DND-41 (cell line): ENCODE results near the gene HSPA1L.
A peak's percentile ranks its signal among the peaks of the same experiment; 100 is the strongest.

ENCODE experiments used
- ATAC-seq: fragments of 200-7000 bp; cut with Tn5 transposase; 3 replicates; pipeline ENCODE4 v1.9.1; 2021; ENCODE audit warnings: low read depth; ENCODE audit not compliant: insufficient read depth
- DNase-seq: peaks from one replicate; pipeline ENCODE4 v3.0.0-alpha.2; 2020
- H2AFZ ChIP-seq: 2 replicates; pipeline ENCODE4 v1.6.0; 2012; ENCODE audit warnings: low read depth, low read length
- H3K27ac ChIP-seq: 2 replicates; pipeline ENCODE4 v1.5.1; 2012; ENCODE audit warnings: low read length, inconsistent platforms
- H3K27me3 ChIP-seq: fragments of 200-600 bp; sonication (generic); 2 replicates; pipeline ENCODE4 v1.6.0; 2012; ENCODE audit warnings: low read length, mild to moderate bottlenecking, inconsistent platforms; ENCODE audit not compliant: insufficient read depth, poor library complexity
- H3K36me3 ChIP-seq: 2 replicates; pipeline ENCODE4 v1.5.1; 2012; ENCODE audit warnings: low read length, inconsistent platforms; ENCODE audit not compliant: insufficient read depth
- H3K4me1 ChIP-seq: 2 replicates; pipeline ENCODE4 v1.5.1; 2012; ENCODE audit warnings: mild to moderate bottlenecking, low read length; ENCODE audit not compliant: insufficient read depth
- H3K4me2 ChIP-seq: 2 replicates; pipeline ENCODE4 v1.6.0; 2012; ENCODE audit warnings: mild to moderate bottlenecking, moderate library complexity, low read length, inconsistent platforms; ENCODE audit not compliant: insufficient read depth
- H3K4me3 ChIP-seq, 2 experiments: fragments of 200-600 bp in 1 of 2; shearing (Covaris generic) in 1 of 2; 2 replicates each; pipeline ENCODE4 v1.5.1; 2012 to 2016; ENCODE audit warnings: inconsistent platforms in 2 of 2, low read length in 2 of 2, mild to moderate bottlenecking in 2 of 2, low read depth in 1 of 2, moderate library complexity in 1 of 2
- H3K79me2 ChIP-seq: 2 replicates; pipeline ENCODE4 v1.6.0; 2012; ENCODE audit warnings: low read length, inconsistent platforms; ENCODE audit not compliant: insufficient read depth
- H3K9ac ChIP-seq: 2 replicates; pipeline ENCODE4 v1.6.0; 2012; ENCODE audit warnings: low read depth, mild to moderate bottlenecking, inconsistent platforms, low read length, moderate library complexity
- H3K9me3 ChIP-seq: 2 replicates; pipeline ENCODE4 v1.5.1; 2012; ENCODE audit warnings: low read length, moderate library complexity, mild to moderate bottlenecking, inconsistent platforms; ENCODE audit not compliant: insufficient read depth, severe bottlenecking
- H4K20me1 ChIP-seq: 2 replicates; pipeline ENCODE4 v1.6.0; 2012; ENCODE audit warnings: low read length; ENCODE audit not compliant: insufficient read depth
- EZH2 ChIP-seq: IDR thresholded peaks from 3 replicates; pipeline ENCODE4 v1.6.1; 2012; ENCODE audit warnings: borderline replicate concordance, low read depth, mild to moderate bottlenecking, moderate library complexity, low read length, inconsistent platforms; ENCODE audit not compliant: severe bottlenecking
- TF ChIP-seq, protein P1 (sequence below): IDR thresholded peaks from 2 replicates; pipeline ENCODE4 v1.5.1; 2012; ENCODE audit warnings: borderline replicate concordance, low read length, moderate library complexity, mild to moderate bottlenecking; ENCODE audit not compliant: poor library complexity, severe bottlenecking; ENCODE audit errors: extremely low read depth

The HSPA1L gene

GRCh38 chr6:31784098-31784925 lies 30.8 kb downstream of the HSPA1L start:
- H2AFZ ChIP-seq = no peak overlapping the region
- H3K27ac ChIP-seq = peak overlapping the region; percentile 44; the same call in 1 of the 2 replicates
- TF ChIP-seq EZH2 = no peak
- TF ChIP-seq, protein P1, sequence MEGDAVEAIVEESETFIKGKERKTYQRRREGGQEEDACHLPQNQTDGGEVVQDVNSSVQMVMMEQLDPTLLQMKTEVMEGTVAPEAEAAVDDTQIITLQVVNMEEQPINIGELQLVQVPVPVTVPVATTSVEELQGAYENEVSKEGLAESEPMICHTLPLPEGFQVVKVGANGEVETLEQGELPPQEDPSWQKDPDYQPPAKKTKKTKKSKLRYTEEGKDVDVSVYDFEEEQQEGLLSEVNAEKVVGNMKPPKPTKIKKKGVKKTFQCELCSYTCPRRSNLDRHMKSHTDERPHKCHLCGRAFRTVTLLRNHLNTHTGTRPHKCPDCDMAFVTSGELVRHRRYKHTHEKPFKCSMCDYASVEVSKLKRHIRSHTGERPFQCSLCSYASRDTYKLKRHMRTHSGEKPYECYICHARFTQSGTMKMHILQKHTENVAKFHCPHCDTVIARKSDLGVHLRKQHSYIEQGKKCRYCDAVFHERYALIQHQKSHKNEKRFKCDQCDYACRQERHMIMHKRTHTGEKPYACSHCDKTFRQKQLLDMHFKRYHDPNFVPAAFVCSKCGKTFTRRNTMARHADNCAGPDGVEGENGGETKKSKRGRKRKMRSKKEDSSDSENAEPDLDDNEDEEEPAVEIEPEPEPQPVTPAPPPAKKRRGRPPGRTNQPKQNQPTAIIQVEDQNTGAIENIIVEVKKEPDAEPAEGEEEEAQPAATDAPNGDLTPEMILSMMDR = no peak
- no peaks in the 10 kb centered on the region for H3K79me2 ChIP-seq
- no peak overlapping the region for H3K9ac ChIP-seq
- no peaks in the 10 kb centered on the region for H3K27me3 ChIP-seq
- ATAC-seq = no peak
- peaks cover 8% of the 10 kb centered on the region; the same call in 1 of the 2 replicates for H4K20me1 ChIP-seq
- no peaks in the 10 kb centered on the region for H3K9me3 ChIP-seq
- H3K4me1 ChIP-seq = no peaks in the 10 kb centered on the region
- H3K4me2 ChIP-seq = no peak overlapping the region
- H3K36me3 ChIP-seq = peaks cover 84% of the 10 kb centered on the region
- no peak overlapping the region for H3K4me3 ChIP-seq
- no peak for DNase-seq

DNA sequence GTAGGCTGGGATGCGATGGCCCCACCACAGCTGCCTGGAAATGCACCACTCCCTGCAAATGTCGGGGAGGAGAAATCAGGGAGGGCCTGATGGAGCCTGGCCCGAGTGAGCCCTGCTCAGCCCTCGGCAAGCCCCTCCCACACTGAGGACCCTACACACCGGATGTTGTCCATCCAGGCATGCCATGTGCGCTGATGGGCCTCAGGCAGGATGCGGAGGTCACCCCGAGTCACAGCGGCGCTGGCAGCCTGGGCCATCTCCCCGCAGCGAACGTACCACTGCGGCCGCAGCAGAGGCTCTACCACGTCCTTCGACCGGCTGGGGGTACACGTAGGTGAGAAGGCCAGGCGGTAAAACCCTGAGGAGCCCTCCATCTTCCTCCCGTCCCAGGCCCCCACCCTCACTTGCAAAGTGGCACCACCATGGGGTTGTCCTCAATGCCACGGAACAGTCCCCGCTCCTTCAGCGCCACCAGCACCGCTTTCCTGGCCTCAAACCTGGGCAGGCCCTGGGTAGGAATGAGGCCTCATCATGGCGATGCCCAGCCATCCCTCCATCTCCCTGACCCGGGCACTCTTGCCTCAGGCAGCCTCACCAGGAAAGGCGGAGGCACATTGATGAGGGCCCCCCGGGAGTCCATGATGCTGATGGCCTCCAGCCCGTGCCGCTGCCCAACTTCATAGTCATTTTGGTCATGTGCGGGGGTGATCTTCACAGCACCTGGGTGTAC lies 32.8 kb downstream of the HSPA1L start:
- ATAC-seq = no peak
- no peak for TF ChIP-seq EZH2
- TF ChIP-seq, protein P1 = no peak
- Histone ChIP-seq H4K20me1 (peaks cover 8% of the 10 kb centered on the region), H3K4me3 (no peak overlapping the region), H3K4me2 (no peak overlapping the region), H3K27ac (no peak overlapping the region), H3K9ac (no peak overlapping the region), H3K79me2 (no peaks in the 10 kb centered on the region), H3K9me3 (no peaks in the 10 kb centered on the region), H2AFZ (no peak overlapping the region), H3K27me3 (no peaks in the 10 kb centered on the region), H3K36me3 (peaks cover 93% of the 10 kb centered on the region), H3K4me1 (no peaks in the 10 kb centered on the region)
- DNase-seq = no peak

GRCh38 chr6:31781244-31782125 lies 33.6 kb downstream of the HSPA1L start:
- peaks cover 86% of the 10 kb centered on the region for H3K36me3 ChIP-seq

More at GRCh38 chr6:31781244-31782125, 33.6 kb downstream of the HSPA1L start:
- Histone ChIP-seq H3K9me3 (no peaks in the 10 kb centered on the region), H3K4me1 (no peaks in the 10 kb centered on the region), H3K27ac (no peak overlapping the region), H2AFZ (no peak overlapping the region), H4K20me1 (peaks cover 8% of the 10 kb centered on the region), H3K27me3 (no peaks in the 10 kb centered on the region), H3K4me3 (no peak overlapping the region), H3K79me2 (no peaks in the 10 kb centered on the region), H3K9ac (no peak overlapping the region), H3K4me2 (no peak overlapping the region)
- DNase-seq = no peak
- ATAC-seq = no peak
- TF ChIP-seq, protein P1 = no peak
- TF ChIP-seq EZH2 = no peak
